NCI-H2081 treated with DMSO at 0.1 percent for 48 hours (cell line): ENCODE data around the gene SAA1.
"Not testable (repeated sequence)": the region's sequence is repeated elsewhere in the genome, so short reads cannot be mapped to it uniquely, and the experiment has no call there.

Experiments
- DNase-seq: peaks from one replicate; lab custom pipeline; 2025; lab: John Stamatoyannopoulos, UW

Gene SAA1

GRCh38 chr11:18259259-18259658 is 6.8 kb upstream of the SAA1 start:
- DNase-seq: no peak

DNA sequence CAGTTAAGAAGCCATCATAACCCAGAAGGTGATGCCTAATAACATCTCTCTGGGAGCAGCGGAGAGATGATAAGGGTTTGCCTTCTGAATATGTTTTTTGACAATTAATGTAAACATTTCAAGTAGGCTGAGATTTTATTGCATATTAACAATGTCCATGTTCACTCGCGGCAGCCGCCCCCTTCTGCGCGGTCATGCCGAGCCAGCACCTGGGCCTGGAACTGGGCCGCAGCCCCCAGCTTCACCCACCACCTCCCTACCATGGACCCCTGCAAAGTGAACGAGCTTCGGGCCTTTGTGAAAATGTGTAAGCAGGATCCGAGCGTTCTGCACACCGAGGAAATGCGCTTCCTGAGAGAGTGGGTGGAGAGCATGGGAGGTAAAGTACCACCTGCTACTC is 4.3 kb upstream of the SAA1 start:
- no peak for DNase-seq

GRCh38 chr11:18262681-18263350 is 3.2 kb upstream of the SAA1 start:
- DNase-seq: not testable (repeated sequence)

GRCh38 chr11:18264035-18264434 is 2.0 kb upstream of the SAA1 start:
- DNase-seq: no peak

- no peak for DNase-seq
Measured at GRCh38 chr11:18264677-18265555, 1.1 kb upstream of the SAA1 start.

DNA sequence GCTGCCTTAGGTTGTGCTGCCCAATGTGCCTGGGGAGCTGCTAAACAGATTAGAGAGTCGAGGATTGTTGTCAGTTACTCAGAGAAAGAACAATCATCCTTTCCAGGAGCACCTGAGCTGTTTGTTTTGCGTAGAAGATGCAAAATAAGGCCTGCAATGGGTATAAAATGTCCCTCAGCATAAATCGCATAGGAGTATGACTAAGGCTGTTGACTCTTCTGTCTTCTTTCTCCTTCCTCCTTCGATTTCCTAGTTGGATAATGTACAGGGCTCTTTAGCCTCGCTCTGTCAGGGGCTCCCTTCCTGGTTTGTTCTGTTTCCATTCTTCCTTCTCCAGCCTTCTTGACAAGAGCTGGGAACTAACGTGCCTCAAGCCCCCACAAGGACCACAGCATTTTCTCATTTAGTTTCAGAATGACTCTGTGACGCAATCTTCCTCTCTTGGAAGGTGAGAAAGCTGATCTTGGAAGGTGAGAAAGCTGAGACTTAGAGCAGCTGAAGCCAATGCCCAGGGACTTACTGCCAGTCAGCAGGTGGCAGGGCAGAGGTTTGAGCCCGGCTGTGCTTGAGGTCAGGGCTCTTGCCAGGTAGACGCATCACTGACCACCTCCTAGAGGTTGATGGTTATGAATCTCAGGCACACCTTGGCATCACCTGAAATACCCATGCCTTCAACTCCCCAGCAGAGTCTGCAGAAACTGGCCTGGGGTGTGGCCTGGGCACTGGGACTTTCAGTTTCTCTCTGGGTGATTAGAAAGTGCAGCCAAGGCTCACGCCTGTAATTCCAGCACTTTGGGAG is 1.5 kb downstream of the SAA1 start:
- DNase-seq: not testable (repeated sequence)

GRCh38 chr11:18269252-18269651 is 3.2 kb downstream of the SAA1 start:
- not testable (repeated sequence) for DNase-seq

- DNase-seq: no peak
Measured at GRCh38 chr11:18270102-18270501, 4.0 kb downstream of the SAA1 start.

- DNase-seq: no peak
Measured at GRCh38 chr11:18271206-18271605, 5.1 kb downstream of the SAA1 start.

- no peak for DNase-seq
Measured at GRCh38 chr11:18277565-18278271, 11.7 kb downstream of the SAA1 start.

DNA sequence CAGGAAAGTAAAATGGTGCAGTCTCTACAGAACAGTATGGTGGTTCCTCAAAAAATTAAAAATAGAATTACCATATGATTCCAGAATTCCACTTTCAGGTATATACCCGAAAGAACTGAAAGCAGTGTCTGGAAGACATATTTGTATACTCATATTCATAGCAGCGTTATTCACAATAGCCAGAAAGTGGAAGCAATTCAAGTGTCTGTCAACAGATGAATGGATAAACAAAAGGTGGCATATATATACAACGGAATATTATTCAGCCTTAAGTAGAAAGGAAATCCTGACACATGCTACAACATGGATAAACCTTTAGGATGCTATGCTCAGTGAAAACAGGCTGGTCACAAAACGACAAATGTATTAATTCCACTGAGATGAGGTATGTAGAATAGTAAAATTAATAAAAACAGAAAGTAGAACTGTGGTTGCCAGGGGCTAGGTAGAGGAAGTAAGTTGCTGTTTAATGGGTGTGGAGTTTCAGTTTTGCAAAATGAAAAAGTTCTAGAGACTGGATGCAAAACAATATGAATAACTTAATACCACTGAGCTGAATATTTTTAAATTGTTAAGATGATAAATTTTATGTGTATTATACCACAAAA is 14.5 kb downstream of the SAA1 start:
- DNase-seq: no peak

GRCh38 chr11:18282626-18283025 is 16.6 kb downstream of the SAA1 start:
- no peak for DNase-seq

- no peak for DNase-seq
Measured at GRCh38 chr11:18285841-18286240, 19.8 kb downstream of the SAA1 start.

DNA sequence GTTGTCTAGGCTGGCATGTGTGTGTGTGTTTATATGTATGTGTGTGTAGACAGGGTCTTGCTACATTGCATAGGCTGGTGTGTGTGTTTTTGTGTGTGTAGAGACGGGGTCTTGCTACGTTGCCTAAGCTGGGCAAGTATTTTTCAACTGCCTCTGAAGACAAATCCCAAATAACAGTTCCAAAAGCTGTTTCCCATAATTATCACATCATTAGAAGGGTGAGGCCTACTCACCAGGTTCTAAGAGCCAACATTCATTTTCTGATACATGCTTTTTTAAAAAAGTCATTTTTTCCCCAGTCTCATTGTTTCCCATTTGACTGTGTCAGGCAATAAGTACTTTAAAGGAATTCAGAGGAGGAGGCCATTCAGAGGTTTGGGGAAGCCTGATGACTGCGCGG is 22.8 kb downstream of the SAA1 start:
- DNase-seq: no peak

DNA sequence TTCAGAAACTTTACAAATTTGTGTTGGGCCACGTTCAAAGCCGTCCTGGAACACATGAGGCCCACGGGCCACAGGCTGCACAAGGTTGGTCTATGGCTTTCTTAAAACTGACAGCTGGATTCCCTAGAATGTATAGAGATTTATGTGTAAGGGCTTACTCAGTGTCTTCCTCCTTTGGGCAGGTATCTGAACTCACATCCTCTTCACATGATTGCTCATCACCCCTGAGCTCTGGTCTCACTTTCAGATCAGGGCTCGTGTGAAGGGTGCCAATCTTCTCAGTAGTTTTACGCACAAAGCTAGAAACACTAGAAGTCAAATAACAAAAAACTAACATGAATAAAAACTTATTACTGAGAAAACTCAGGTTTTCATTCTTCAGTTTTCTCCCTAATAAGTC is 28.8 kb downstream of the SAA1 start:
- DNase-seq: no peak

DNA sequence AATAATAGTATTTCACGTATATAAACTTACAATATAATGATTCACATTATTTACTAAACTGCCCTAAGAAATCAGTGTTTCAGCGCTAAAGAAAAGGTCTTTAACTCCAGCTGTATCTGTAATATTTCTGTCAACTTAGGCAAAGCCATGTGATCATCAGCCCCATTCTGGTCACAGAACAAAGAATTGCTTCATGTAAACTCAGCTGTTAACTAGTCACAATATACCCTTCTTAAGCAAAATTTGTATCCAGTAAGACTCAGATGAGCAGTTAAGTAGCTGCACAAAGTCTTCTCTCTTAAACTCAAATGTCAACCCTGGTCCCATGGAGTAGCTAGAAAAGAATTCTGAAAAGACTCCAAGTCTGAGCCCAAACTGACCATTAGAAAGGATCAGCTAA is 29.3 kb downstream of the SAA1 start:
- DNase-seq: no peak

DNA sequence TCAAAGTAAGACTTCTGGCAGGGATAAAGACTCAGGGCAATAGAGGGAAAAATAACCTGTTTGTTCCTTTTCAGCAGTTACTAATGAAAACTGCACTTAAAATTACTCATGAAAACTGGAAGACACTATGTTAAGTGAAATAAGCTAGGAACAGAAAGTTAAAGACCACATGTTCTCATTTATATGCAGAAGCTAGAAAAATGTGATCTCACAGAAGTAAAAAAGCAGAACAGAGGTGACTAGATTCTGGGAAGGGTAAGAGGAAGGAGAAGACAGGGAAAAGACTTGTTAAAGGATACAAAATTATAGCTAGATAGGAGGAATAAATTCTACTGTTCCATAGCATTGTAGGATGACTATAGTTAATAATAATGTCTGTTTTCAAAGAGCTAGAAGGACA is 33.7 kb downstream of the SAA1 start:
- DNase-seq: no peak

GRCh38 chr11:18304745-18305144 is 38.7 kb downstream of the SAA1 start:
- DNase-seq: no peak

DNA sequence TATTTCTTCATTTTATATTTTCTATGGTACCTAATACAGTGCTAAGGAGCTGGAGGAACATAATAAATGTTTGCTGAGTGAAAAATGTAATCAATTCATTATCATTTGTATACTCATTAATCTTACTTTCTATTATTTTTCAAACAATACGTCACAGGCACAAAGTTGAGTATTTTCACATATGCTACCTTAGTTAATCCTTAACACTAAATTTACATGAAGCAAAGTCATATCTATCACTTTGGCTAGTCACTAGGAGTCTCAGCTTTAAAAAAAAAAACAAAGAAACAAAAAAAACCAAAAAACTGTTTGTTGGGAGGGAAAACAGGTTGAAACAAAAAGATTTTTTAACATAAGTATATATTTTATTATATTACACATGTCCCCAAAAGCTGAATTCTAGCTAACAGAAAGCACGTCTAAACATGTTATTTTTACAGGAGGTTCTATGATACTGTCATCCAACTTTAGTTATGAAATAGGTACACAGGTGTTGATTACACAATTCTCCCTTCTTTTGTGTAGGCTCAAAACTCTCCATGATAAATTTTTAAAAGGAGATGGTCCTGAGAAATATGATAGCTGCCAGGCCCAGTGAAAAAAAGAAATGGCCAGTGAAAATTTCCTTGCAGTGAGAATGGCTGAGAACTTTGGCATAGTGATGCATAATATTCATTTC is 41.5 kb downstream of the SAA1 start:
- no peak for DNase-seq

DNA sequence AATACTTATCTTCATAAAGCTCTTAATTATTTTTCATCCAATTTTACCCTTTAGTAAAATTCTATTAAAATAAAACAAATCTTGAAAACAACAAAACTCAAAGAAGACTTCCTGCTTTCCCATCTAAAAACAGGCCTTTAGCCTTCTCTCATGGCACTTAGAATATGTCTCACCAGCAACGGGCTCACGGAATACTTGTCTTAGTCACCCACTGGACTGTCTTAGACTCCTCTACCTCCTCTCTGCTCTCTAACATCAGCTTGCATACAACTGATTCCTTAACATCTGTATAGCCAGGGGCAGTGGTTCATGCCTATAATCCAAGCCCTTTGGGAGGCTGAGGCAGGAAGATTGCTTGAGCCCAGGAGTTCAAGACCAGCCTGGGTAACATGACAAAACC is 42.2 kb downstream of the SAA1 start:
- no peak for DNase-seq

DNA sequence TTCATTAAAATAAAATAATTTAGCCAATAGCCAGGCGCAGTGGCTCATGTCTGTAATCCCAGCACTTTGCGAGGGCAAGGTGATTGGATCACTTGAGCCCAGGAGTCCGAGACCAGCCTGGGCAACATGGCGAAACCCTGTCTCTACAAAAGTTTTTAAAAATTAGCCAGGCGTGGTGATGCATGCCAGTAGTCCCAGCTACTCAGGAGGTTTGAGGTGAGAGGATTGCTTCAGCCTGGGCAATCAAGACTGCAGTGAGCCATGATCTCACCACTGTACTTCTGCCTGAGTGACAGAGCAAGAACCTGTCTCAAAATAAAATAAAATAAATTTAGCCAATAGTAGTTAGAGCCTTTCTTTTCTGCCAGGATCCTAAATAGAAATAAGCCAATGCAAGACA is 43.6 kb downstream of the SAA1 start:
- DNase-seq: no peak
